ENCODE results near the gene SKIDA1.

Gene SKIDA1

DNA sequence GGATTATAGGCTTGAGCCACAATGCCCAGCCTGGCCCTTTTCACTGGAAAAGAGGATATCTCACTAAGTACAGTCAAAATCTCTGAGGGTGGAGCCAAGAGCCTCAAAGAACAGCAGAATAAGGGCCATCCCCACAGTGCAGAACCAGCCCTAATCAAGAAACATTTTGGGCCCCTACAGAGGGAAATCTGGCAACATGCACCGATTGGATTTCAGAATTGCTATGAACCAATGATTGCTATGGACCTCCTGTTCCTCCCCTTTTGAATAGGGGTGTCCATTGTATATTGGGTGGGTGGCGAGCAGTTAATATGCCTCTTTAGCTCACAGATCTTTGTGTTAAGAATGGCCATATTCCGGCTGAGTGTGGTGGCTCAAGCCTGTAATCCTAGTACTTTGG lies 42.7 kb downstream of the SKIDA1 start:
- DNase-seq (ENCODE audit: low read depth) = no peak

GRCh38 chr10:21481407-21481806 lies 44.1 kb downstream of the SKIDA1 start:
- no peak for DNase-seq (ENCODE audit: low read depth)

- no peak for DNase-seq (ENCODE audit: low read depth)
Measured at GRCh38 chr10:21479570-21480315, 45.7 kb downstream of the SKIDA1 start.

DNA sequence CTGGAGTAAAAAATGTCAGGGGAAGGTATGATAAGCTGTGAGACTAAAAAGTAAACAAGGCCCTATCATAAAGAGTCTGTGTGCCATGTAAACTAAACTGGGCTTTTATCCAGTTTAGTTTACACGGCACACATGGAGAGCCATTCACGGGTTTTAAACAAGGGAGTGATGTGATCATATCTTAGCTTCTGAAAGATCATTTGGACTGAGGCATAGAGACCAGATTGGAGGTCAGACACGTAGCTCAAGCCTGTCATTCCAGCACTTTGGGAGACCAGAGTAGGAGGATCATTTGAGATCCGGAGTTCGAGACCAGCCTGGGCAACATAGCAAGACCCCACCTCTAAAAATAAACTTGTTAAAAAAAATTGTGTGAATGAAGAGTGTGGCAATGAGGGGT lies 50.1 kb downstream of the SKIDA1 start:
- no peak for DNase-seq (ENCODE audit: low read depth)

DNA sequence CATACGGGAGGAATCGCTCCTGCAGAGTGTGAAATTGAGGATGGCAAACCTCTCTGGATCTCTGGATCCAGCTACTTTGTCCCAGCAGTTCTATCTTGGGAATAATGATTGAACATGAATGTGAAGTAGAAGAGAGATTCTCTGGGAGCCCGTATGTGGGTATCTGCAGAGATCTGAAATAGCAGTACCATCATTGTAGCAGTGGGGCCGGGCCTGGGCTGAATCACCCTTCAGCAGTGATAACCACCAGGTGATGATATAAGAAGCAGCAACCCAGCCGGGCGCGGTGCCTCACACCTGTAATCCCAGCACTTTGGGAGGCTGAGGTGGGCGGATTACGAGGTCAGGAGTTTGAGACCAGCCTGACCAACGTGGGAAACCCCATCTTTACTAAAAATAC lies 51.9 kb downstream of the SKIDA1 start:
- DNase-seq (ENCODE audit: low read depth) = no peak

GRCh38 chr10:21473135-21473534 lies 52.3 kb downstream of the SKIDA1 start:
- no peak for DNase-seq (ENCODE audit: low read depth)

- DNase-seq (ENCODE audit: low read depth) = no peak
Measured at GRCh38 chr10:21468086-21468485, 57.4 kb downstream of the SKIDA1 start.

GRCh38 chr10:21467633-21468032 lies 57.8 kb downstream of the SKIDA1 start:
- no peak for DNase-seq (ENCODE audit: low read depth)

- peak; percentile 59 for DNase-seq (ENCODE audit: low read depth)
Measured at GRCh38 chr10:21464134-21464533, 61.3 kb downstream of the SKIDA1 start.
